ENCODE results near the gene FAM110C.

DNA sequence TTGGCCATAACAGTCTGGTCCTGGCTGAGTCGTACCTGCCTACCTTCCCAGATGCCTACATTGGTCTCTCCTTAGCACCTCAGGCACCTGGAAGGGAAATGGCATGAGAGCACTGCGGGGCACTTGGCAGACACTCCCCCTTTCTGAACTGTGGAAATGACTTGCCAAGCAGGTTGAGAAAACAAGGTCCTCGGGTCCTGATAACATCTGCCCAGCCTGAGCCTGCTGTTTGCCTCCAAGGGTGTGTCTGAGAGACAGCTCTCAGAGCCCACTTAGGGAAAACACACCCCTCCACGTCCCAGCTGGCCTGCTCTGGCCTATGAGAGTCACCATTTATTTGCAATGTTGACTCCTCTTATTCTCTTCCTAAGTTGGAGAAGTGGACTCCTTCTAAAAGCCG, 10.5 kb downstream of the FAM110C start:
- no peak for TF ChIP-seq YY1 (IDR thresholded peaks at IDR 0.05; ENCODE audit: borderline replicate concordance in 1 of 3, control insufficient read depth in 1 of 3, extremely low read depth in 1 of 3, insufficient read depth in 3 of 3, insufficient read length in 1 of 3, insufficient replicate concordance in 2 of 3, low read depth in 1 of 3, low read length in 2 of 3)
- TF ChIP-seq, protein P1, sequence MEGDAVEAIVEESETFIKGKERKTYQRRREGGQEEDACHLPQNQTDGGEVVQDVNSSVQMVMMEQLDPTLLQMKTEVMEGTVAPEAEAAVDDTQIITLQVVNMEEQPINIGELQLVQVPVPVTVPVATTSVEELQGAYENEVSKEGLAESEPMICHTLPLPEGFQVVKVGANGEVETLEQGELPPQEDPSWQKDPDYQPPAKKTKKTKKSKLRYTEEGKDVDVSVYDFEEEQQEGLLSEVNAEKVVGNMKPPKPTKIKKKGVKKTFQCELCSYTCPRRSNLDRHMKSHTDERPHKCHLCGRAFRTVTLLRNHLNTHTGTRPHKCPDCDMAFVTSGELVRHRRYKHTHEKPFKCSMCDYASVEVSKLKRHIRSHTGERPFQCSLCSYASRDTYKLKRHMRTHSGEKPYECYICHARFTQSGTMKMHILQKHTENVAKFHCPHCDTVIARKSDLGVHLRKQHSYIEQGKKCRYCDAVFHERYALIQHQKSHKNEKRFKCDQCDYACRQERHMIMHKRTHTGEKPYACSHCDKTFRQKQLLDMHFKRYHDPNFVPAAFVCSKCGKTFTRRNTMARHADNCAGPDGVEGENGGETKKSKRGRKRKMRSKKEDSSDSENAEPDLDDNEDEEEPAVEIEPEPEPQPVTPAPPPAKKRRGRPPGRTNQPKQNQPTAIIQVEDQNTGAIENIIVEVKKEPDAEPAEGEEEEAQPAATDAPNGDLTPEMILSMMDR (IDR thresholded peaks at IDR 0.05 in 2 of 3, conservative IDR thresholded peaks at IDR 0.05 in 1 of 3; ENCODE audit: insufficient read depth in 2 of 3, low read depth in 1 of 3, low read length in 3 of 3): no peak
- TF ChIP-seq, protein P2, sequence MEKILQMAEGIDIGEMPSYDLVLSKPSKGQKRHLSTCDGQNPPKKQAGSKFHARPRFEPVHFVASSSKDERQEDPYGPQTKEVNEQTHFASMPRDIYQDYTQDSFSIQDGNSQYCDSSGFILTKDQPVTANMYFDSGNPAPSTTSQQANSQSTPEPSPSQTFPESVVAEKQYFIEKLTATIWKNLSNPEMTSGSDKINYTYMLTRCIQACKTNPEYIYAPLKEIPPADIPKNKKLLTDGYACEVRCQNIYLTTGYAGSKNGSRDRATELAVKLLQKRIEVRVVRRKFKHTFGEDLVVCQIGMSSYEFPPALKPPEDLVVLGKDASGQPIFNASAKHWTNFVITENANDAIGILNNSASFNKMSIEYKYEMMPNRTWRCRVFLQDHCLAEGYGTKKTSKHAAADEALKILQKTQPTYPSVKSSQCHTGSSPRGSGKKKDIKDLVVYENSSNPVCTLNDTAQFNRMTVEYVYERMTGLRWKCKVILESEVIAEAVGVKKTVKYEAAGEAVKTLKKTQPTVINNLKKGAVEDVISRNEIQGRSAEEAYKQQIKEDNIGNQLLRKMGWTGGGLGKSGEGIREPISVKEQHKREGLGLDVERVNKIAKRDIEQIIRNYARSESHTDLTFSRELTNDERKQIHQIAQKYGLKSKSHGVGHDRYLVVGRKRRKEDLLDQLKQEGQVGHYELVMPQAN (IDR thresholded peaks at IDR 0.05; ENCODE audit: borderline replicate concordance): no peak

Measured in K562 (cell line).